HG03159 (cell line): ENCODE measurements around the gene ACSS1.
"Not testable (repeated sequence)": the region's sequence is repeated elsewhere in the genome, so short reads cannot be mapped to it uniquely, and the experiment has no call there.

Source experiments
- ATAC-seq: cut with Tn5 transposase; IDR thresholded peaks from one replicate; pipeline ENCODE4 v1.9.1; 2021; ENCODE audit warnings: mild to moderate bottlenecking, moderate library complexity; ENCODE audit not compliant: unreplicated experiment

Gene ACSS1

GRCh38 chr20:25014816-25015215 is 43.1 kb downstream of the ACSS1 start:
- ATAC-seq, result no peak

GRCh38 chr20:25013478-25014380 is 44.2 kb downstream of the ACSS1 start:
- ATAC-seq, result no peak

GRCh38 chr20:25012616-25013189 is 45.2 kb downstream of the ACSS1 start:
- ATAC-seq, result no peak

- no peak for ATAC-seq
Observed at GRCh38 chr20:25011831-25012241, 46.1 kb downstream of the ACSS1 start.

- ATAC-seq, result no peak
Observed at GRCh38 chr20:25011261-25011660, 46.7 kb downstream of the ACSS1 start.

- ATAC-seq, result no peak
Observed at GRCh38 chr20:25009218-25010145, 48.5 kb downstream of the ACSS1 start.

- no peak for ATAC-seq
Observed at GRCh38 chr20:25008388-25009217, 49.3 kb downstream of the ACSS1 start.

- no peak for ATAC-seq
Observed at GRCh38 chr20:25007491-25008305, 50.2 kb downstream of the ACSS1 start.

GRCh38 chr20:25006431-25007167 is 51.3 kb downstream of the ACSS1 start:
- no peak for ATAC-seq

GRCh38 chr20:25005661-25006060 is 52.3 kb downstream of the ACSS1 start:
- no peak for ATAC-seq

- no peak for ATAC-seq
Observed at GRCh38 chr20:25005220-25005619, 52.7 kb downstream of the ACSS1 start.

- no peak for ATAC-seq
Observed at GRCh38 chr20:25003002-25003401, 54.9 kb downstream of the ACSS1 start.

- not testable (repeated sequence) for ATAC-seq
Observed at GRCh38 chr20:25001323-25001722, 56.6 kb downstream of the ACSS1 start.

- no peak for ATAC-seq
Observed at GRCh38 chr20:25000268-25000801, 57.6 kb downstream of the ACSS1 start.

- no peak for ATAC-seq
Observed at GRCh38 chr20:24999568-24999967, 58.4 kb downstream of the ACSS1 start.

GRCh38 chr20:24998631-24999445 is 59.1 kb downstream of the ACSS1 start:
- ATAC-seq, result no peak

GRCh38 chr20:24998121-24998520 is 59.8 kb downstream of the ACSS1 start:
- no peak for ATAC-seq
